ENCODE measurements around the gene ZNF497. TPM values are rescaled to one million over a fixed set of nuclear protein-coding genes. Genes with fewer than 3 reads are reported as not detected.

ZNF497 gene
- total and polyA plus RNA-seq, 9 of the 15 experiments (the other 6 are each of a cell fraction or from before 2014, with no cell fraction given) = 0.06 to 0.98 (median 0.44) TPM; not detected in 1

DNA sequence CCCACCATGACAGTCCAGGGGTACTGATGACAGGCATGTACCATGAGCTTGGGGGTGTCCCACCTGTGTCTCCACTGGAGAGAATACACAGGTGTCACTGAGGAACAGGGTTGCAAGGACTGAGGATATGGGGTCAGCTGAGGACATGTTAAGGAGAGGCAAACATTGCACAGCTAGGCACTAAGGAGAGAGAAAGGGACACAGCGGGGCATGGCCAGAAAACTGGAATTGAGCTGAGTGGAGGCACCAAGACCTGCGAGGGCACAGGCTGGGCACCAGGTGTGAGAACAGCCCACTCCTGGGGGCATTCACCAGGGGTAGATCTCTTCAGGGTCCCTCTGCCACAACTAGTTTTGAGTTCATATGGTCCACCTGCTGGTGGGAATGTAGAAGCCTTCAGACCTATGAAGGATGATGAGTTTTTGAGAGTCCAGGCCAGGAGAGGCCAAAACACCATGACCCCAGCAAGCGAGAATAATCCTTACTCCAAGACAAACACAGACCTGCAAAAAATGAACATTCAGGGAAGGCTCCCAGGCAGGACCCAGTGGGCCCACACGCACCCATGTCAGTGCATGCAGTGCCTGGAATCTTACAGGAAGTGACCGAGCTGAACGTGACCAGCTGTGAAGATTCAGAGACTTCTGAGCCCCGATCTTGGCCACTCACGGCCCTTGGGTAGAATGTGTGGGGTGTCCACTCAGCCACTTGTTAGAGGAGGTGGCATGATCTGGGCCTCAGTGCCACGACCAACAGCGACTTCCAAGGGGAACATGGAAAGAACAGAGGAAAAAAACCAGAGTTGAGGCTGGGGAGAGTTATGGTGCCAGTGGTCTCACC lies 44.5 kb upstream of the ZNF497 start (continued):
- TF ChIP-seq, protein P1, sequence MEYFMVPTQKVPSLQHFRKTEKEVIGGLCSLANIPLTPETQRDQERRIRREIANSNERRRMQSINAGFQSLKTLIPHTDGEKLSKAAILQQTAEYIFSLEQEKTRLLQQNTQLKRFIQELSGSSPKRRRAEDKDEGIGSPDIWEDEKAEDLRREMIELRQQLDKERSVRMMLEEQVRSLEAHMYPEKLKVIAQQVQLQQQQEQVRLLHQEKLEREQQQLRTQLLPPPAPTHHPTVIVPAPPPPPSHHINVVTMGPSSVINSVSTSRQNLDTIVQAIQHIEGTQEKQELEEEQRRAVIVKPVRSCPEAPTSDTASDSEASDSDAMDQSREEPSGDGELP (CRISPR knock-in tag; IDR thresholded peaks at IDR 0.05; ENCODE audit: borderline replicate concordance) = peak; percentile 77
- TF ChIP-seq MYNN (IDR thresholded peaks at IDR 0.05) (peak; percentile 41; the same call in 1 of the 2 replicates), MYNN (CRISPR knock-in tag; IDR thresholded peaks at IDR 0.05) (no peak), NRF1 (conservative IDR thresholded peaks at IDR 0.05 in 1 of 2, IDR thresholded peaks at IDR 0.05 in 1 of 2) (0 out of 4 replicates have a peak, but pooled peaks of 1 of the 2 experiments have one; percentile 12), FIP1L1 (IDR thresholded peaks at IDR 0.05; ENCODE audit: low read depth, low read length, poor library complexity, severe bottlenecking) (no peak), ZNF780A (CRISPR knock-in tag; IDR thresholded peaks at IDR 0.05) (no peak), PHF8 (IDR thresholded peaks at IDR 0.05; ENCODE audit: borderline replicate concordance, low read length) (no peak), GTF2F1 (IDR thresholded peaks at IDR 0.05; ENCODE audit: low read depth, low read length) (no peak), MEIS2 (IDR thresholded peaks at IDR 0.05; ENCODE audit: partially characterized antibody) (no peak), NFE2L1 (tag; IDR thresholded peaks at IDR 0.05; ENCODE audit: borderline replicate concordance, low read depth) (no peak), CHD4 (IDR thresholded peaks at IDR 0.05; ENCODE audit: insufficient read depth, insufficient replicate concordance, low read depth, low read length, poor library complexity, severe bottlenecking) (no peak)
- TF ChIP-seq, protein P2, sequence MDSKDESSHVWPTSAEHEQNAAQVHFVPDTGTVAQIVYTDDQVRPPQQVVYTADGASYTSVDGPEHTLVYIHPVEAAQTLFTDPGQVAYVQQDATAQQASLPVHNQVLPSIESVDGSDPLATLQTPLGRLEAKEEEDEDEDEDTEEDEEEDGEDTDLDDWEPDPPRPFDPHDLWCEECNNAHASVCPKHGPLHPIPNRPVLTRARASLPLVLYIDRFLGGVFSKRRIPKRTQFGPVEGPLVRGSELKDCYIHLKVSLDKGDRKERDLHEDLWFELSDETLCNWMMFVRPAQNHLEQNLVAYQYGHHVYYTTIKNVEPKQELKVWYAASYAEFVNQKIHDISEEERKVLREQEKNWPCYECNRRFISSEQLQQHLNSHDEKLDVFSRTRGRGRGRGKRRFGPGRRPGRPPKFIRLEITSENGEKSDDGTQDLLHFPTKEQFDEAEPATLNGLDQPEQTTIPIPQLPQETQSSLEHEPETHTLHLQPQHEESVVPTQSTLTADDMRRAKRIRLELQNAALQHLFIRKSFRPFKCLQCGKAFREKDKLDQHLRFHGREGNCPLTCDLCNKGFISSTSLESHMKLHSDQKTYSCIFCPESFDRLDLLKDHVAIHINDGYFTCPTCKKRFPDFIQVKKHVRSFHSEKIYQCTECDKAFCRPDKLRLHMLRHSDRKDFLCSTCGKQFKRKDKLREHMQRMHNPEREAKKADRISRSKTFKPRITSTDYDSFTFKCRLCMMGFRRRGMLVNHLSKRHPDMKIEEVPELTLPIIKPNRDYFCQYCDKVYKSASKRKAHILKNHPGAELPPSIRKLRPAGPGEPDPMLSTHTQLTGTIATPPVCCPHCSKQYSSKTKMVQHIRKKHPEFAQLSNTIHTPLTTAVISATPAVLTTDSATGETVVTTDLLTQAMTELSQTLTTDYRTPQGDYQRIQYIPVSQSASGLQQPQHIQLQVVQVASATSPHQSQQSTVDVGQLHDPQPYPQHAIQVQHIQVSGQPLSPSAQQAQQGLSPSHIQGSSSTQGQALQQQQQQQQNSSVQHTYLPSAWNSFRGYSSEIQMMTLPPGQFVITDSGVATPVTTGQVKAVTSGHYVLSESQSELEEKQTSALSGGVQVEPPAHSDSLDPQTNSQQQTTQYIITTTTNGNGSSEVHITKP (IDR thresholded peaks at IDR 0.05; ENCODE audit: partially characterized antibody) = peak; percentile 63
- TF ChIP-seq, protein P3, sequence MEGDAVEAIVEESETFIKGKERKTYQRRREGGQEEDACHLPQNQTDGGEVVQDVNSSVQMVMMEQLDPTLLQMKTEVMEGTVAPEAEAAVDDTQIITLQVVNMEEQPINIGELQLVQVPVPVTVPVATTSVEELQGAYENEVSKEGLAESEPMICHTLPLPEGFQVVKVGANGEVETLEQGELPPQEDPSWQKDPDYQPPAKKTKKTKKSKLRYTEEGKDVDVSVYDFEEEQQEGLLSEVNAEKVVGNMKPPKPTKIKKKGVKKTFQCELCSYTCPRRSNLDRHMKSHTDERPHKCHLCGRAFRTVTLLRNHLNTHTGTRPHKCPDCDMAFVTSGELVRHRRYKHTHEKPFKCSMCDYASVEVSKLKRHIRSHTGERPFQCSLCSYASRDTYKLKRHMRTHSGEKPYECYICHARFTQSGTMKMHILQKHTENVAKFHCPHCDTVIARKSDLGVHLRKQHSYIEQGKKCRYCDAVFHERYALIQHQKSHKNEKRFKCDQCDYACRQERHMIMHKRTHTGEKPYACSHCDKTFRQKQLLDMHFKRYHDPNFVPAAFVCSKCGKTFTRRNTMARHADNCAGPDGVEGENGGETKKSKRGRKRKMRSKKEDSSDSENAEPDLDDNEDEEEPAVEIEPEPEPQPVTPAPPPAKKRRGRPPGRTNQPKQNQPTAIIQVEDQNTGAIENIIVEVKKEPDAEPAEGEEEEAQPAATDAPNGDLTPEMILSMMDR (IDR thresholded peaks at IDR 0.05 in 2 of 3, conservative IDR thresholded peaks at IDR 0.05 in 1 of 3; ENCODE audit: insufficient read depth in 2 of 3, low read depth in 1 of 3, low read length in 3 of 3) = peak; percentile 54 to 73 (median 56)
- TF ChIP-seq, protein P4, sequence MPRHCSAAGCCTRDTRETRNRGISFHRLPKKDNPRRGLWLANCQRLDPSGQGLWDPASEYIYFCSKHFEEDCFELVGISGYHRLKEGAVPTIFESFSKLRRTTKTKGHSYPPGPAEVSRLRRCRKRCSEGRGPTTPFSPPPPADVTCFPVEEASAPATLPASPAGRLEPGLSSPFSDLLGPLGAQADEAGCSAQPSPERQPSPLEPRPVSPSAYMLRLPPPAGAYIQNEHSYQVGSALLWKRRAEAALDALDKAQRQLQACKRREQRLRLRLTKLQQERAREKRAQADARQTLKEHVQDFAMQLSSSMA (CRISPR knock-in tag; IDR thresholded peaks at IDR 0.05) = no peak
- TF ChIP-seq, protein P5, sequence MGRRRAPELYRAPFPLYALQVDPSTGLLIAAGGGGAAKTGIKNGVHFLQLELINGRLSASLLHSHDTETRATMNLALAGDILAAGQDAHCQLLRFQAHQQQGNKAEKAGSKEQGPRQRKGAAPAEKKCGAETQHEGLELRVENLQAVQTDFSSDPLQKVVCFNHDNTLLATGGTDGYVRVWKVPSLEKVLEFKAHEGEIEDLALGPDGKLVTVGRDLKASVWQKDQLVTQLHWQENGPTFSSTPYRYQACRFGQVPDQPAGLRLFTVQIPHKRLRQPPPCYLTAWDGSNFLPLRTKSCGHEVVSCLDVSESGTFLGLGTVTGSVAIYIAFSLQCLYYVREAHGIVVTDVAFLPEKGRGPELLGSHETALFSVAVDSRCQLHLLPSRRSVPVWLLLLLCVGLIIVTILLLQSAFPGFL (CRISPR knock-in tag; IDR thresholded peaks at IDR 0.05) = no peak
- TF ChIP-seq, protein P6, sequence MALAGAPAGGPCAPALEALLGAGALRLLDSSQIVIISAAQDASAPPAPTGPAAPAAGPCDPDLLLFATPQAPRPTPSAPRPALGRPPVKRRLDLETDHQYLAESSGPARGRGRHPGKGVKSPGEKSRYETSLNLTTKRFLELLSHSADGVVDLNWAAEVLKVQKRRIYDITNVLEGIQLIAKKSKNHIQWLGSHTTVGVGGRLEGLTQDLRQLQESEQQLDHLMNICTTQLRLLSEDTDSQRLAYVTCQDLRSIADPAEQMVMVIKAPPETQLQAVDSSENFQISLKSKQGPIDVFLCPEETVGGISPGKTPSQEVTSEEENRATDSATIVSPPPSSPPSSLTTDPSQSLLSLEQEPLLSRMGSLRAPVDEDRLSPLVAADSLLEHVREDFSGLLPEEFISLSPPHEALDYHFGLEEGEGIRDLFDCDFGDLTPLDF (CRISPR knock-in tag; IDR thresholded peaks at IDR 0.05) = peak; percentile 35; the same call in 1 of the 2 replicates

All from K562 (cell line).